ENCODE data around the gene RNGTT.
A peak's percentile ranks its signal among the peaks of the same experiment; 100 is the strongest.

The RNGTT gene

DNA sequence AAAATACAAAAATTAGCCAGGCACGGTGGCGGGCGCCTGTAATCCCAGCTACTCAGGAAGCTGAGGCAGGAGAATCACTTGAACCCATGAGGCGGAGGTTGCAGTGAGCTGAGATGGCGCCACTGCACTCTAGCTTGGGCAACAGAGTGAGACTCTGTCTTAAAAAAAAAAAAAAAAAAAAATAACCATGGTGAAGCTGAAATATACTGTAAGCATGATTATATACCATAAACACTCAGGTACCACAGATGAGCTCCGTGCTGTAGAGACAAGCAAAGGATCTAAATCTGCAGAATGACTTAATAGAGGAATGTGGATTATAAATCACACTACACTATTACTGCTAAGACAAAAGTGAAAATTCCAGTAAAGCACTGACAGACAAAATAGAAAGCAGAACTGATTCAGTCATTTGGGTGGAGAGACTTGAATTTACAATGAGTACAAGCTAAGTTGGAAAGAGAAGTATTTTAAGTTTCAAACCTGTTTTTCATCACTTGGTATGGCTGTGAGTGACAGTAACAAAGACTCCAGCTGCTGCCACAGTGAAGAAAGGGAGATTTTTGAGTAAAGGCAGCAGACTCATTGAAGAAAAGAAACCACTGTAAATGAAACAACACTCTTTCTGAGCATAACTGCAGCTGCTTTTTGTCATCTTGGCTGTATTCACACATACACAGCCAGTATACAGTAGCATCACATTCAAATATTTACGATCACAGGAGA, 322.1 kb downstream of the RNGTT start:
- DNase-seq: peak in 2 of 42 donors; percentile 21 to 30

DNA sequence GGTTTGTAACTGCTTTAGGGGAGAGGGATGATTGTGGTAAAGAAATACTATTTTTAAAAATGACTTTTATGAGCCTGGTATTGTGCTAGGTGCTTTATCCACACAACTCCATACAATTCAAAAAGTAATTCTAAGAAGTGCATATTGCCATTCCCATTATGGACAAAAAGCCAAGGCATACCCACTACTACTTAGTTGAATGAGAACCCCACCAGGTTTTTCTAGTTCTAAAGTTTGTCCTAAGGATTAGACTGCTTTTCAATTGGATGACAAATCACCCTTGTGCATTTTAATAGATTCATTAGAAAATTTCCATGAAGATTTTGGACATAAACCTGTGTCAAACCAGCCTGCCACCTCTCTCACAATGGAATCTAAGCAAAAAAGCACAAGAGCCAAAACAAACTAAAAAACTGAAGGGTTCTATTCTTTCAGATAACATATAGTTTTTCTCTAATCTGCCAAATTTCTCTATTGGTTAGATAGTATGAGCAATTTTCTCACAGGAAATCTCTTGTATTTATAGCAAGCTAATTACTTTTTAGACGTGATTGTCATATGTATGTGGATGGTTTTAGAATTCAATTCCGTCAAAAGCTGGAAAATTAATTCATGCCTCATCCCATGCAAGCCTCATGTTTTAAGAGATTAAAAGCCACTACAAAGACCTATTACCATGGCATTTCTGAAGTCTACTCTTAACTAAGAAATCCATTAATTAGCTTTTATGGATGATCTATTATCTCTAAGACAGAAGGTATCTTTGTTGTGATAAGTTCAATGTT, 325.5 kb downstream of the RNGTT start:
- no peak for DNase-seq
- intact Hi-C loops (cut with DNase I): no loop called here

More for the DNA sequence above, 322.1 kb downstream of the RNGTT start:
- intact Hi-C loops (cut with DNase I): no loop called here

DNA sequence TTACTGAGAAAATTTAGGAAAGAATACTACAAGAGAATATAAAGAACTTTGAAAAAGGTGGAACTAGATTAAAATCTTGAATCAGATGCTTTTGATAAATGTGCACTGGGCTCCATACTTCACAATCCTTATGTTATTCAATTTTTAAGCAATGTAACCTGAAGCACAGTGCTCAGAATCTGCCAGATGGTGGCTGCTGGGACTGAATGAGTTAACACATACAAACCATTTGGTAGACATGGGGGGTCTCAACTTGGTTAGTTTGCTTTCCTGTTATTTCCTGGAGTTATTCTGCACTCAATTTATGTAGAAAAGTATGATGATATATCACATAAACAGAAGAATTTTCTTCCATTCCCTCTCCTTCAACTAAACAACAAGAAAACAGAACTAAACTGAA, 326.5 kb downstream of the RNGTT start:
- intact Hi-C loops (cut with DNase I): no loop called here
- DNase-seq: no peak

DNA sequence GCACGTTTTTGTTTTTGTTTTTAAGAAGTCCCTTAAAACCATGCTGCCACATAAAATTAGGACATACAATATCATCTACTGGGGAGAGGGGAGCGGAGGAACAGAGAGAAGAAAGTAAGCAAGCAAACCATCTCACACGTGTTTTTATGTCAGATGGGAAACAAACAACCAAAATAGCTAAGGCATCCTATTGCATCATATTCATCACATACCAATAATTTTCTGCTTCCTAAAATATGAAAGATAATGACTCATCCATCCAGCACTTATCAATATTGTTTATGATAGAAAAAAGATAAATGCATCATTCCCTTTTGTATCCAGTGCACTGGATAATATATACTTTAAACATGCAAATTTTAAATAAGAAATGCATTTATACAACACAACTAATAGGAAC, 329.6 kb downstream of the RNGTT start:
- no peak for DNase-seq
- intact Hi-C loops (cut with DNase I): no loop called here

DNA sequence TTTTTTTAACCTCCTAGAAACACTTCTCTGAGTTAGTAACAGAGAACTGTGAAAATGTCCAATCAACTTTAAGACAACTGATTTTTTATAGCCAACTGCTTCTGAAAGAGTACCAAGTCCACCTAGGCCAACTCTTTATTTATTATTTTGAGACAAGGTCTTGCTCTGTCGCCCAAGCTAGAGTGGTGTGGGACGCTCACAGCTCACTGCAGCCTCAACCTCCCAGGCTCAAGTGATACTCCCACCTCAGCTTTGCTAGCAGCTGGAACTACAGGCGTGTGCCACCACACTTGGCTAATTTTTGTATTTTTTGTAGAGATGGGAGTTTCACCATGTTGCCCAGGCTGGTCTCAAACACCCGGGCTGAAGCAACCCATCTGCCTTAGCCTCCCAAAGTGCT, 331.6 kb downstream of the RNGTT start:
- intact Hi-C loops (cut with DNase I): no loop called here

DNA sequence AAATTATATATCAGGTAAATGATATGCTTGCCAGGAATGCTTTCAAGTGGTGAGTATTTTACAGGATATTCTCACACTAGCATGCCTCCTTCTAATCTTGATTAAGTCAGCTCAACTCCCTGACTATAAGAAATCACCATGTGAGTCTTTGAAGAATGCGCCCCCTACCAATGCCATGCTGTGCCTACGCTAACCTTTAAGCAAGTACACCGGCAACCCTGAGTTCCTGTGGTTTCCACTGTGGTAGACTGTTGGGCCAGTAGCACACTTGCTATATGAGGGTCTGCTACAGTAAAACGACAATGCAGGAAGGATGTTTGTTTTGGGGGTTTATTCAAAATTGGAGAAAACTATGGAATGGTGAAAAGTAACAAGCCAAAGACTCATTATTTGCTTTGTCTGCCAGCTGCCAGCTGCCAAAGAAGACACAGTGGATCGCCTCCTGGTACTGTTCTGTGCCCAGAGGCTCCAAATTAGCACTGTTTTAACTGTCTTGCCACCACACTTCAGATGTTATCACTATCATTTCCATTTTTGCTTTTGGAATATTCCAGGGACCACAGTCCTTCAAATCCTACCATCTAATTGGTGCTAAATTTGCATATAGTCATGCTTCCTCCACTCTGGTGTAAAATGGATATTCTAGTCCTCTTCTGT, 333.5 kb downstream of the RNGTT start:
- intact Hi-C loops (cut with DNase I): no loop called here
- DNase-seq: no peak

More for the DNA sequence above, 331.6 kb downstream of the RNGTT start:
- no peak for DNase-seq

DNA sequence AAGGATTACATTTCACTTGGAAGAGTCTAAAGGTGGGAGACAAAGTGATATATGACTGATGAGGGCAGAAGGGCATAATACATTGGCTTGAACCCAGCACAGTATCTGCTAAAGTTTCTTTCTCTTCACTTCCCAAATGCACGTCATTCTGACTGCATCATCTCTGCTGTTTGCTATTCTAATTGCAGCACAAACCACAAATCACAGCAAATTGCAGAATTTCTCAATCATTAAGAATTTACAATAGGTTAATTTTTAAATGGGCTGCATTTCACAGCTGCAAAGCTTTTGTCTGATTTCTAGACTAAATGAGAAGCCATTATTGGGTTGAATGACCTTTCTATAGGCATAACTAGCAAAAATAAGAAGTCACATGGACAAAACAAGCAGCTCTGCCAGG, 337.0 kb downstream of the RNGTT start:
- intact Hi-C loops (cut with DNase I): no loop called here

DNA sequence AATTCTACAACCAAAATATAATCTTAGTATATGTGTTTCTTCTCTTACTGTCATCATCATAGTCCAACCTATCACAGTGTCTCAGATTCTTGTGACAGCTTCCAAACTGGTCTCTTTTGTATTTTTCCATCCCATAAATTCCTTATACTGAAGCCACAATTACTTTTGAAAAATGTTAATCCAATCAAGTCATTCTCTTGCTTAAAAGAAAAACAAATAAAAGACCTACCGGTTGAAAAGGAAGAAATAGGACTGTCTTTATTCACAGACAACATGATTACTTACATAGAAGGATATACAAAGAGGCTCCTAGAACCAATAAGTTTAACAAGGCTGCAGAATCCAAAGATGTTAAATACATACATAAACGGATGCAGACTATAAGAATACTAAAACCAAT, 339.9 kb downstream of the RNGTT start:
- intact Hi-C loops (cut with DNase I): no loop called here
- DNase-seq: no peak

More for the DNA sequence above, 337.0 kb downstream of the RNGTT start:
- no peak for DNase-seq

DNA sequence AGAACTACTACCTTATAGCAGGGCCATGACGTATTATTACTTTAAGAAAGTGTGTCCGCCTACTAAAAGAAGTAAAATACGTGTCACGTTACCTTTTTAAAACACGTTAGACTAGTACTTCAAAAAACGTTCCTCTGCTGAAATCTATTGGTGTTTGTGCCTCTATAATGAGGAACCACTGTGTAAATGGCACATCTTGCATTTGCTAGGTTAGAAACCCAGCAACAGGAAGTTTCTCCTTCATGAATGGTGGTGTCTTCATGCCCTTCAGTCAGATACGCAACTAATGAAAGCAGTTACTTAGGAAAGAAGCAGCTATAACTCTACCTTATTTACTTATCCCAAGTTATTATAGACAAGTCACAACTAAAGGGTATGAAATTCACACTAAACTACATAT, 343.5 kb downstream of the RNGTT start:
- DNase-seq: no peak
- intact Hi-C loops (cut with DNase I): no loop called here

DNA sequence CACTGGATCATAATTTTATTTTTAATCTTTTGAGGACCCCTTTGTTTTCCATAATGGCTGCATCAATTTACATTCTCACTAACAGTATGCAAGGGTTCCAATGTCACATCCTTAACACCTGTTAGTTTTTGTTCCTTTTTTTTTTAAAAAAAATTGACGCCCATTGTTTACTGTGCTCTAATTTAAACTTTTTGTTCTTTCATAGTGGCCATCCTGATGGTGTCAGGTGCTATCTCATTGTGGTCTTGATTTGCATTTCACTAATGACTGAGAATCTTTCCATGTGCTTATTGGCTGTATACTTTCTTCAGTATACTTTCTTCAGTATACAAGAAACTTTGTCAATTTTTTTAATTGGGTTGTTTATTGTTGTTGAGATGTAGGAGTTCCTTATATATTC, 347.0 kb downstream of the RNGTT start:
- intact Hi-C loops (cut with DNase I): no loop called here
- DNase-seq: no peak

DNA sequence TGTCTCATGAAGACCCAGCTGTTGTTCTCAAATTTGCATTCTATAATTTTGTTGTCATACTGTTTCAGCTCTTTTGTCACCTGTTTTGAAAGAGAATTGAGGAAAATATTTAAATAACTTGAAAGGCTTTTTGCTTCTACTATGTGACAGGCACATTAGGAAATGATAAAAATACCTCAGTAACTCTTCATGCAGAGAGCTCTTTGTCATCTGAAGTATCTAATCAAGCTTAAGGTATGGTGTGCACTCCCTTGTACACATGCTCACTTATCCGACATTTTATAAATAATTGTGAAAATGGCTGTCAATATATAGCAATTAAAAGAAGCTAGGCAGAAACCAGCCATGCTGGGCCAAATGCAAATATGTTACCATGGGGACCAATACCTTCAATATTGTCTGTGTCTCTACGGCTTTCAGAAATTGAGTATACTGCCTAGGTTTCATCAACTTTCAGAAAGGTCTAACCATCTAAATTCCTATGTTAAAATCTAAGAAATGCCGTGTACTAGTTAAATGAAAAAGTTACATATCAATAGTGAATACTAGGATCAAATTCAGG, 349.0 kb downstream of the RNGTT start:
- DNase-seq: no peak
- intact Hi-C loops (cut with DNase I): no loop called here

DNA sequence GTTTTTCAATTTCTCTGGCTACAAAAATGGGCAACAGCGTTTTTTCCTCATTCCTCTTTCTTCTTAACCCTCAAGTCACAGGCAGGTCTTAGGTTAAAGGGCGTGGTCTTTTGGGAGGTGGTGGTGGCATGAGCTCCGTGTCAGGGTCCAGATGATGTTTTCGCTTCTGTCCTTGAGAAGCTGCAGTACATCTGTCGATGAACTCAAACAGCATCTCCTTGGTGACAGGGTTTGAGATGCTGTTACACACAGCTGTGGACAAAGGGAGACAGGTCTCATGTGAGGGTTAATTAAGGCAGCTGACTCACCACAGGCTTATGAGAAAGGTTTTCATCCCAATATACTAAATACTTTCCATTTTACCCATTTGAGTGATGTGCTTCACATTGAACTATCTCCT, 350.8 kb downstream of the RNGTT start:
- intact Hi-C loops (cut with DNase I): no loop called here
- no peak for DNase-seq

DNA sequence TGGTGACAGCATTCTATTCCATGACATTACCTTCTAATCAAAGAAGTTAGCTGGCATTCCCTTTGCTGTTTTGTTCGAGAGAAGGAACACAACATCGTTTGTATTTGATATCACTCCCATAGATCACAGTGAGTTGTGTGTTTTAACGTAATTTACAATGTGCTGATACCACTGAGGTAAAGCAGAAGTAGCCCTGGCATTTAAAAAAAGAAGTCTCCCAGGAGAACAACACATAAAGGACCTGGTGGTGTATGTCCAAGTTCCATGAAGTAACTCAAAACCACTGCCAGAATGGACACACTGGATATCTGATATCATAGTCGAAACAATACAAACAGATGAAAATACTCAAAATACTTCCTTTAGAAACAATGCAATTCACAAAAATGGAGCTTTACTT, 351.7 kb downstream of the RNGTT start:
- no peak for DNase-seq
- intact Hi-C loops (cut with DNase I): no loop called here

DNA sequence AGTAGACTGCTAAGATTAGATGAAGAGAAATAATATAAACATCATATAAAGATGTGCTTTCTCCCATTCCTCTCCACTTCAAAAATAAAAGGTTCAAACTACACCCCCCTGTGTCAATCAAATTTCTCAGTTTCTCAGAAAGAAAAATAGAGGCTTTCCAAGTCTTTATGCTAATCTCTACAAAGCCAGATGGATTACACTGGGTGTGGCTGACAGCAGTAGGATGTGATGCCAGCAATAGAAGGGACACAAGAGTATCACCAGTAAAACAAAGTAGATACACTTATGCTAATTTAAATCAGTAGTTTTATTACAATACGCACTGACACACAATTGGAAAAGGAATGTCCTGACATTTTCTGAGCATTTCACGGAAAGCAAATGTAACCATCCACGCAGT, 353.4 kb downstream of the RNGTT start:
- intact Hi-C loops (cut with DNase I): no loop called here
- DNase-seq: no peak

DNA sequence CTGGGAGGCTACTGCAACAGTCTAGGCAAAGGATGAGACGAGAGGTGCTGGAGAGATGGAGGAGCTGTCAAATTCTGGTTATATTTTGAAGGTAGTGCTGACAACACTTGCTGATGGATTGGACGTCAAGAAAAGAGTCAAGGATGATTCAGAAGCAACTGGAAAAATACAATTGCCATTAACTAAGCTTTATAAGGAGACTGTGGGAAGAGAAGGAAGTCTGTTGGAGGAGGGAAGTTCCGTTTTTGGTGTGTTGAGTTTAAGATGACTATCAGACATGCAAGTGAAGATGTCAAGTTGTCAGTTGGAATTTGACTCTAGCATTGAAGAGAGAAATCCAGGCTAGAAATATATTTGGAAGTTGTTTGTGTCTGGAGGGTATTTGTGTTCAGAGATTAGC, 358.1 kb downstream of the RNGTT start:
- peak in 4 of 42 donors; percentile 15 to 44 (median 32) for DNase-seq
- intact Hi-C loops (cut with DNase I): no loop called here

DNA sequence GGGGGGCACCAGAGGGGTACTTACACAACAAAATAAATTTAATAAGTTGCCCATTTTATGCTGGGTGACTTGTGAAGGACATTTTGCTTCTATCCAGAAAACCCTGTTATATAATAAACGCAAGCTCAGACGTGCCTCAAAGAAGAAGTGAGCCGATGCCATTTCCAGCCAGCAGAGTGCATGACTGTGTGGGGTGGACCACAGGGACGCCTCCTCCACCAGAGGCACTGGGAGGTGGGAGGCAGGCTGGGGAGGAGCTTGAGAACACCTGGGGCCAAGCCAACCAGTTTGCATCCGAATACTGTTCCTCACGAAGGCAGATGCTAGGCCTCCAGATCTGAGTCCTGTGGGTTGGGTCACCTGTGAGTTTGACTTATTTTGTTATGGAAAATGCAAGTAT, 363.8 kb downstream of the RNGTT start:
- DNase-seq: no peak
- intact Hi-C loops (cut with DNase I): no loop called here

DNA sequence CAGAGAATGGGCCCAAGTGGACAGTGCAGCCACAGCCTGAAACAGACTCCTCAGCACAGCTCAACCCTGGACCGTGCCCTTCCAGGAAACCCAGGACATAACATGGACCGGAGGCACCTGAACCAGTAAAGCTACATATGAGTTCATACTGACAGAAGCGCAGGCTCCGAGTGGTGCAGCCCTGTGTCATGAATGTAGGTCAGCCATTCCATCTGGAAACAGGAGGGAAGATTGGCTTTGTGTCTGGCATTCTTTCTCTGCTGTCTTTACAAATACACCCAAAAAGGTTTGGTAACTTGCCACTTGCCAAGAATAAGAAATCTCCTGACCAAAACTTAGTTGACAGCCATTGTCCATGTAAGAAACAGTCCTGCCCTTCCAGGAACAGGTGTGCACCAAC, 366.6 kb downstream of the RNGTT start:
- DNase-seq: no peak
- intact Hi-C loops (cut with DNase I): no loop called here

DNA sequence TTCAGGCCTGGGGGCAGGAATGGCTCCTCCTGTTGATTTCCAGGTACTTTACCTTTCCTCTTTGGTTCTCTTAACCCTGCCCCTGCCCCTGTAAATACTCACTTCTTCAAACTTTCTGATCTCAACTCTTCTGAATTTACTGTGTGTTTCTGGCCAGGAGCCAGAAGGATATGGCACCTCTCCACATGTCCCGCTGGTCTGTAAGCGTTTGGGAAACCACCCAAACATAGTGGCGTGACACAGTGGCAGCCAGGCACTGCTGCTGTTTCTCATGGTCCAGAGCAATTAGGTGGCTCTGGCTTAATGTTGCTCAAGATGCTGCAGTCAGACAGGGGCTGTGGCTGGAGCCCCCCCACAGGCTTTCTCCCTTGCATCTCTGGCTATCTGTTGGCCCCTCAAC, 374.5 kb downstream of the RNGTT start:
- intact Hi-C loops (cut with DNase I): no loop called here
- peak in 1 of 42 donors; percentile 33 for DNase-seq

DNA sequence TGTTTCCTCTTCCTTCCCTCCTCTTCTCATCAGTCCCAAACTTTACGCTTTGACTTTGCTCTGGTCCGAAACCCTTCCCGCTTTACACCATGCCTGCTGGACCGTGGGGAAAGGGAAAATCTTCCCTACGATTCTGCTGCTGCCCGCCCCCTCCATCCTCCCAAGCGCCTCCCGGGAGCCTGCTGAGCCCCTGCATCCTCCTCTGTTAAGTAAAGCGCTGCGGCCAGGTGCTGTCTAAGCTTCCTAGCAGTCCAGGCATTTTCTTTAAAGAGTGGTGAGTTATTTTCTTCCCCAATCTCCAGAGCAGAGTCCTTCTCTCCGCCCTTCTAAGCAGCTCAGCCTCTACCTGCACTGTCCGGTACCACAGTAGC, 376.3 kb downstream of the RNGTT start:
- no peak for DNase-seq
- intact Hi-C loops (cut with DNase I): no loop called here

Measured in head of caudate nucleus (tissue), 42 donors.